Urothelium cell line (cell line): ENCODE data around the gene R3HDM2.
"Not testable (repeated sequence)": the region's sequence is repeated elsewhere in the genome, so short reads cannot be mapped to it uniquely, and the experiment has no call there.

Source experiments
- DNase-seq: peaks from one replicate; pipeline ENCODE4 v3.0.0; 2011; ENCODE audit warnings: low spot score, mixed read lengths
- FAIRE-seq: peaks from 2 replicates; lab custom pipeline; 2011; peaks lifted over from hg19 to GRCh38; lab: Jason Lieb, UNC

The R3HDM2 gene

GRCh38 chr12:57454213-57454565 is 23.3 kb upstream of the R3HDM2 start:
- no peak for FAIRE-seq

DNA sequence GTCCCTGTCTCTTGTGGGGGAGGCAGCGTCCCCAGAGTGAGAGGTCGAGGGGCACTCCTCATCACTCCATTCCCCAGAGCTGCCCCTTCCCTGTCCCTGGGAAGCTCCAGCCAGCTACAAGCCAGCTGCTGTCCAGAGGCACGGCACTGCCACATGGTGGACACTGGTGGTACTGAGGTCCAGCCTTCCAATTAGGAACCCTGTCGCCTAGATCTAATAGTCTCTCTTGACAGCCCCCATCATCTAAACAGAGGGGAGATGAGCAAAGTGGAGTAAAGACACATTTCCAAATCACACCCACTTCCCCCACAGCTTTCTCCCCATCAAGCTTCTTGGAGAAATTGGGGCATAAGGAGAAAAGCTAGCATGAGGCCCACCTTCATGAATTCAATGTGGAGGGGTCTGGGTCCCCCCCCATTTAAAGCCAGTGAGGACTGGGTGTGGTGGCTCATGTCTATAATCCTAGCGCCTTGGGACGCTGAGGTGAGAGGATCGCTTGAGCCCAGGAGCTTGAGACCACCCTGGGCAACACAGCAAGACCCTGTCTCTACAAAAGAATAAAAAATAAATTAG is 22.2 kb upstream of the R3HDM2 start:
- FAIRE-seq, result no peak
- DNase-seq, result peak; percentile 74

More at GRCh38 chr12:57454213-57454565, 23.3 kb upstream of the R3HDM2 start:
- DNase-seq, result no peak

- DNase-seq, result peak; percentile 68
- no peak for FAIRE-seq
These were observed 21.5 kb upstream of the R3HDM2 start for GRCh38 chr12:57452181-57452936.

DNA sequence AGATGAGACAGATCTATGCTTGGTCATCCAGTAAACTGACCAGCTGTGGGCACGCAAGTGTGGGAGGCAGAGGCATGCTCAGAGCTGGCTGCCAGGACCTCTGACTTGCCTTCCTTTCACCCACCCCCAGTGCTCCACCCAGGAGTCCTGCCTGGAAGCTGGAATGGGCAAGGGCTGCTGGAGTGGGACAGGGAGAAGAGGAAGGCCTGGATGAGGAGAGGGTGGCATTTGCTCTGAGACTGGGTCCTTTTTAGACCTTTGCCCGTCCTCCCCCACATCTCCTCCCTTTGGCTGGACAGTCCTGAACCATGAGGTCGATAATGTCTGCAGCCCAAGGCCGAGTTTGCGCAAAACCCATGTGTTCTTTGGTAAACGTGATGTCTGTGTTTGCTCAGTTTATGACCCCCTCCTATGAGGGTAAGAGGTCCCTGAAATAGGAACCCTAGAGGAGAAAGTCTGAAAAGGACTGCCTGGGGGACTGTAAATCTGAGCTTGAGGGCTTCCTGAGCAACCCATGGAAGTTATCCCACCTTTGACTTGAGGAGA is 20.5 kb upstream of the R3HDM2 start:
- DNase-seq, result no peak
- FAIRE-seq, result no peak

GRCh38 chr12:57450057-57450456 is 19.2 kb upstream of the R3HDM2 start:
- FAIRE-seq (no peak), DNase-seq (no peak)

- no peak for FAIRE-seq
- no peak for DNase-seq
These were observed 18.5 kb upstream of the R3HDM2 start for GRCh38 chr12:57449375-57449774.

DNA sequence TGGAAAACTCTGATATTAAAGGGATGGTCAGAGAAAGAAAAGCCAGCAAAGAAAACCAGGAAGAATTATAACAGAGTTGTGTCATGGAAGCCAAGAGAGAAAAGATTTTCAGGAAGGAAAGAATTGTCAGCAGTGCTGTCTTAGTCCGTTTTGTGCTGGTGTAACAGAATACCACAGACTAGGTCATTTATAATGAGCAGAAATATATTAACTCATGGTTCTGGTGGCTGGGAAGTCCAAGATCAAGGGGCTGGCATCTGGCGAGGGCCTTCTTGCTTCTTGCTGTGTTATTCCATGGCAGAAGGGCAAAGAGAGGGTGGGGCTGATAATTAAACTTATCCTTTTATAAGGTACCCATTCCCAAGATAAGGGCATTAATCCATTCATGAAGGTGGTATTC is 17.8 kb upstream of the R3HDM2 start:
- no peak for FAIRE-seq

DNA sequence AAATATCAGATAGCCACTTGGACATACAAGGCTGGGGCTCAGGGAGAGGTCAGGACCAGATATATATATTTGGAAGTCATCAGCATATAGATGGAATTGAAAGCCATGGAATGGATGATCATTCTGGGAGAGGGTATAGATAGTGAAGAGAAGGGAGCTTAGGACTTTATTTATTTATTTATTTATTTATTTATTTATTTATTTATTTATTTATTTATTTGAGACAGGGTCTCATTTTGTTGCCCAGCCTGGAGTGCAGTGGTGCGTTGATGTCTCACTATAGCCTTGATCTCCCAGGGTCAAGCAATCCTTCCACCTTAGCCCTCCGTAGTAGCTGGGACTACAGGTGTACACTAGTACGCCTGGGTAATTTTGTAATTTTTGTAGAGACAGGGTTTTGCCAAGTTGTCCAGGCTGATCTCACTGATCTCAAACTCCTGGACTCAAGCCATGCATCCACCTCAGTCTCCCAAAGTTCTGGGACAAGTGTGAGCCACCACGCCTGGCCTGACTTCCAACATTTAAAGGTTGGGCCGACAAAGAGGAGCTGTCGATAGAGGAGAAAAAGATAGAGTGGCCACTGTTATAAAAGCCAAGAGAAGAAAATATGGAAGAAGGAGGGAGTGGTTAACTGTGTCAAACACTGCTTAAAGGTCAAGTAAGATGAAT is 15.6 kb upstream of the R3HDM2 start:
- no peak for FAIRE-seq
- DNase-seq, result no peak

More for the DNA sequence above, 17.8 kb upstream of the R3HDM2 start:
- DNase-seq, result no peak

- no peak for DNase-seq
- no peak for FAIRE-seq
These were observed 13.9 kb upstream of the R3HDM2 start for GRCh38 chr12:57444744-57445143.

DNA sequence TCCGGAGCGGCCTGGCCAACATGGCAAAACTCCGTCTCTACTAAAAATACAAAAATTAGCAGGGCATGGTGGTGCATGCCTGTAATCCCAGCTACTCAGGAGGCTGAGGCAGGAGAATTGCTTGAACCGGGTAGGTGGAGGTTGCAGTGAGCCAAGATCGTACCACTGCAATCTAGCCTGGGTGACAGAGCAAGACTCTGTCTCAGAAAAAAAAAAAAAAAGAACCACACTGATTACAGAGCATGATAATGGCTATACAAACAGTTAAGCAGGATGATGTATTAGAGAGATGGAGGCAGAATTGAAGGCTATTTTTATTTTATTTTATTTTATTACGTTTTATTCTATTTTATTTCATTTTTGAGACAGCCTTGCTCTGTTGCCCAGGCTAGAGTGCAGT is 13.5 kb upstream of the R3HDM2 start:
- not testable (repeated sequence) for DNase-seq, FAIRE-seq

DNA sequence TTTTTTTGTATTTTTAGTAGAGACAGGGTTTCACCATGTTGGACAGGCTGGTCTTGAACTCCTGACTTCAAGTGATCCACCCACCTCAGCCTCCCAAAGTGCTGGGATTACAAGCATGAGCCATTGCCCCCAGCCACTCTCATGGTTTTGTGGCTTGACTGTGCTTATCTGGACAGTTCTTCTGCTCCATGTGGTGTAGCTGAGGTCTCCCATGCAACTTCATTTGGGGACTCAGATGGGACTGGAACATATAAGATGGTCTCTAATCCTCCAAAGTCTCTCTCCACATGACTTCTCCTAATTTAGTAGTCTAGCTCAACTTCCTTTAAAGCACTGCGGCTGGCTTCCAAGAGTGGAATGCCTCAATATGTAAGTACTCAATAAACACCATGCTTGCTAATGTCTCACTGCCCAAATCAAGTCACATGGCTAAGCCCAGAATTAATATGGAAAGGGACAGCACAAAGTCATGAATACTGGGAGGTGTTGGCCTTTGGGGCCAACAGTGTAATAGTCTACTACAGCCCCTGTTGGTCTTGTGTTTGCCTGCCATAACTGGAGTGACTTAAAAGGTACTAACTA is 11.1 kb upstream of the R3HDM2 start:
- FAIRE-seq (no peak), DNase-seq (no peak)

DNA sequence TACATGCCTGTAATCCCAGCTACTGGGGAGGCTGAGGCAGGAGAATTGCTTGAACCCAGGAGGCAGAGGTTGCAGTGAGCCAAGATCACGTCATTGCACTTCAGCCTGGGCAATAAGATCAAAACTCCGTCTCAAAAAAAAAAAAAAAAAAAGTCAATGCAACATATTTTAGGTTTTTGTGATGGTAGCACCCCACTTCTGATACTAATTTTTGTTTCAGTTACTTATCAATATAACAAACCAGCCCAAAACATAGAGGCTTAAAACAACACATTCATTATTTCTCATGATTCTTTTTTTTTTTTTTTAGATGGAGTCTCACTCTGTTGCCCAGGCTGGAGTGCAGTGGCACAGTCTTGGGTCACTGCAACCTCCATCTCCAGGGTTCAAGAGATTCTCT is 10.6 kb upstream of the R3HDM2 start:
- not testable (repeated sequence) for DNase-seq, FAIRE-seq

GRCh38 chr12:57439762-57440266 is 9.0 kb upstream of the R3HDM2 start:
- FAIRE-seq, result no peak
- DNase-seq, result no peak

GRCh38 chr12:57438400-57438799 is 7.6 kb upstream of the R3HDM2 start:
- no peak for FAIRE-seq
- no peak for DNase-seq

GRCh38 chr12:57435293-57435692 is 4.5 kb upstream of the R3HDM2 start:
- DNase-seq (no peak), FAIRE-seq (no peak)

DNA sequence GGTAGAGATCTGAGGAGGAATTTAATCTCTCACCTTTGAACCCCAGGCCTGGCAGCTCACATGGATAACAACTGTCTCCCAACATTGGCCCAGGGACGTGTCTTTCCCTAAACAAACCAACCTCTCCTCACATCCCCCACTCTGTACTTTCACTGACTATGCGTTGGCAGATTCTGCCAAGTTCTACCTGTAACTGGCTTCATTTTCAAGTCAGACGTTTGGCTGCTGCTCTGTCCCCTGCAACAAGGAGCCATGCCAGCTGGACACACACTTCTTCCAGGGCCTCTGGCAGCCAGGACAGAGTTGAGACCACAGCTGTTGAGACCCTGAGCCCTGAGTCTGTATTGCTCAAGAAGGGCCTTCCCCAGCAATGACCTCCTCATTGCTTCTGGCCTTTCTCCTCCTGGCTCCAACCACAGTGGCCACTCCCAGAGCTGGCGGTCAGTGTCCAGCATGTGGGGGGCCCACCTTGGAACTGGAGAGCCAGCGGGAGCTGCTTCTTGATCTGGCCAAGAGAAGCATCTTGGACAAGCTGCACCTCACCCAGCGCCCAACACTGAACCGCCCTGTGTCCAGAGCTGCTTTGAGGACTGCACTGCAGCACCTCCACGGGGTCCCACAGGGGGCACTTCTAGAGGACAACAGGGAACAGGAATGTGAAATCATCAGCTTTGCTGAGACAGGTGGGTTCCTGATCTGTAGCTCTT is 3.8 kb upstream of the R3HDM2 start, which contains the start of gene INHBC:
Gene INHBC (plus strand): TSS at position 268 of the 707 bp plus-strand sequence. CDS start 103 bp downstream, at position 371.
- no peak for DNase-seq
- no peak for FAIRE-seq

DNA sequence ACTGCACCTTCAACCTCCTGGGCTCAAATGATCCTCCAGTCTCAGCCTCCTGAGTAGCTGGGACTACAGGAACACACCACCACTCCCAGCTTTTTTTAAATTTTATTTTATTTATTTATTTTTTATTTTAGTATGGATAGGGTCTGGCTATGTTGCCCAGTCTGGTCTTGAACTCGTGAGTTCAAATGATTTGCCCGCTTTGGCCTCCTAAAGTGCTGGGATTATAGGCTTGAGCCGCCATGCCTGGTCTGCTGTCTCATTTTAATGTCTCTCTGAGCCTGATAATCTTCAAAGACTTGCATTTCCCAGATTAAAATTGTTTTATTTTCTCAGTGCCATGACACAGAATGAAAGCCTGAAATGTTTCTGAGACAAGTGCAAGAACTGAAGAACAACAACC is 2.5 kb upstream of the R3HDM2 start:
- FAIRE-seq, result no peak

DNA sequence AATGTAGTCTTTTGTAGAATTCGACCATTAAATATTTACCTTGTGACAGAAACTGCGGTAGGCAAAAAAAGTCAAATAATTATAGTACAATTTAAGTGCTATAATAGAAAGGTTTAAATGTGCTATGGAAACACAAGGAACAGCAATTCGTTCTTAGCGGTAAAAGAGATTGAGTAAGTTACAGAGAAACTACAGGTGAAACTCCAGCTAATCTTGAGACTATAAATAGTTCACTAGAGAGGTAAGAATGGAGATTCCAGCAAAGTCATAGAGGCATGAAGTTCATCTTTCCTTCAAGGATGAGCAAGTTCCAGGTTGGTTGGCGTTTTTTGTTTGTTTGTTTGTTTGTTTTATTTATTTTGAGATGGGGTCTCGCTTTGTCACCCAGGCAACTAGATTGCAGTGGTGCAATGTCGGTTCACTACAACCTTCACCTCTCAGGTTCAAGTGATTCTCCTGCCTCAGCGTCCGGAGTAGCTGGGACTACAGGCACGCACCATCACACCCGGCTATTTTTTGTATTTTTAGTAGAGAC is 878 bp upstream of the R3HDM2 start:
- no peak for FAIRE-seq

More for the DNA sequence above, 2.5 kb upstream of the R3HDM2 start:
- no peak for DNase-seq

DNA sequence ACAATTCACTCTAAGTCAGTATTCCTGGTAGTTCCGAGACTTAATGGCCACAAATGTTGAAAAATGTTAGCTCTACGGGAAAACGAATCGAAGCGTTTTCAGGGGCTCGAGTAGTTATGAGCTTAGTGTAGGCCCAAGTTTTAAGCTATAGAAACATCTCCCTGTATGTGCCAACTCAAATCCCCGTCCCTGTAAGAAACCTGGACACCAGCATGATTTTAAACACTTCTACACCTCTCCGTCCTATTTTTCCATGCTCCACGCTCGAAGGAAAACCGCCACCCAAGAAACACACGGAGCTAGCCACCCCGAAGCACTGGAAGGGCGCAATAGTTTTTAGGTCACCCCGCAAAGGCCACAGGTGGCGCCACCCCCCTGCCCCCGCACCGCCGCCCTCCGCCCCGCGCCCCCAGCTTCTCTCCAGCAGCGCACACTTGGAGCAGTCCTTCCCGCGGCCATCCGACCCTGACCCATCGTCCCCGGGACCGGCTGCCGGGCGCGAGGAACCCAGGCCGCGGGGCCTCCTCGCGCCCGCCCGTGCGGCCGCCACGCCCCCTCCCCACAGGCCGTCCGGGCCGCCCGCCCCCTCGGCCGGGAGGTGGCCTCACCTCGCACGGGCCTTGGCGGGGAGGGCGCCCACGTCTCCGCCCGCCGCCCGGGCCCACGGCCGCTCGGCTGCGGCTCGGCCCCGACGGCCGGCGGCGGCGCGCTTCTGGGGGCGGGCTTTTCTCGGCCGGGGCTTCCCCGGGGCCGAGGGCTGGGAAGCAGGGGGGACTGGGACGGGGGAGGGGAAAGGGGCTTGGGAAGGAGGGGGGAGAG is 522 bp downstream of the R3HDM2 start:
- DNase-seq, result peak; percentile 87

More for the DNA sequence above, 878 bp upstream of the R3HDM2 start:
- DNase-seq, result no peak

More for the DNA sequence above, 522 bp downstream of the R3HDM2 start:
- FAIRE-seq, result no peak
